ENCODE measurements around the gene CIAO3. TPM values are rescaled to one million over a fixed set of nuclear protein-coding genes. Genes with fewer than 3 reads are reported as not detected.

CIAO3 gene
- total RNA-seq, 1 experiment from 2014 or later, result 35.7 TPM

DNA sequence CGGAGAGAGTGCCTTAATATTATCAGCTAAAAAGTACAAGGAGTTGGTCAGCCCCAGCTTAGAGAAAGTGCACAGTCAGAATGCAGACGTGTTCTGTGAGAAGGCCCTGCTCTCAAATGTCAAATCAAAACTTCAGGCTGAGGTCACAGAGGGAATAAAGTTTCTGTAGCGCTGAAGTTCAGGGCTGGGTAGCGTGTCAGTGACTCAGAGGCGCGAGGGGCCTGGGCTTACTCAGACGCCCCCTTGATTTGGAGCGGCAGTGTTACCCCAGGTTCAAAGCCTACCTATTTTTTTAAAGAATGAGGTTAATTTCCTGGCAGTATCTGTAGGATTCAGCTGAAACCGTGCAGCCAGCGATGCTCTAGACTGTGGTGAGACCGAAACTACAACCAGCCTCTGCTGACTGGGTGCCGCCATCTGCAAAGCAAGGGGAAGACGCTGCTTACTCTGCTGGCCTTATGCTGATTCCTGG lies 4.8 kb downstream of the CIAO3 start:
- no peak for DNase-seq (ENCODE audit: low read depth)

DNA sequence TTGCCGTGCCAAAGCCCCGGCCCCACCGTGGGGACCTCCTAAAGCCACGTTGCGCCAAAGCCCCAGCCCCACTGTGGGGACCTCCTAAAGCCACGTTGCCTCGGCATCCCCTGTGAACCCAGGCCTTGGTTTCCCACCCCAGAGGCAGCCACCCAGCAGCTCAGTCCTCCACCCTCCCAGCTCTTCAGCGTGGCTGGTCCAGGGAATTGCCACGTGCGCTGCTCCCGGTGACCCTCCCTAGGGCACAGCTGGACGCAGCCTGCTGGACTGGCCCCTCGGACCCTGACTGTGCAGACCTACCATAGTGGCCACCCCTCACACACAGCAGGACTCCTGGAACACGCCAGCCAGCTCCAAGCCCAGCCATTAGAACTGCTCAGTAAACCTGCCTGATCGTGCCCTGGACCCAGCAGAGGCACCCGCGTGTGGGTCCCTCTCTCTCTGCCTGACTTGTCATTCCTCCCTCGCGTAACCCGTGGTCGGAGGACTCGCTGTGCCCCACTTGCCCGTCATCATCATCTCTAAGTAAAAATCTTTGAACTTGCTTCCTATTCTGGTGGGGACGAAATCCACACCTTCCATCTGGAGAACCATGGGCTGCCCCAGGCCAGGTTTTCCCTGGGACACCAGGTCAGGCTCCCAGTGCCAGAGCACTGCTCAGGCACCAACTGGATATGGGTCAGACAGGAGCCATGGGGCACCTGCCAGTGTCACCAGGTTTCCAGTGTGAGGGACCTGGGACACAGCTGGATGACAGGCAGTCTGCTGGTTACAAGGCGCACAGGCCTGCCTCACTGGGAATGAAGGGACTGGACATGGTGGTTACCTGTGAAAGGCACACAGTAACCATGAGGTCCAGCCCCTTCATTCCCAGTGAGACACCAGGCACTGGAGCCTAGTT lies 5.6 kb downstream of the CIAO3 start:
- DNase-seq (ENCODE audit: low read depth), result no peak

DNA sequence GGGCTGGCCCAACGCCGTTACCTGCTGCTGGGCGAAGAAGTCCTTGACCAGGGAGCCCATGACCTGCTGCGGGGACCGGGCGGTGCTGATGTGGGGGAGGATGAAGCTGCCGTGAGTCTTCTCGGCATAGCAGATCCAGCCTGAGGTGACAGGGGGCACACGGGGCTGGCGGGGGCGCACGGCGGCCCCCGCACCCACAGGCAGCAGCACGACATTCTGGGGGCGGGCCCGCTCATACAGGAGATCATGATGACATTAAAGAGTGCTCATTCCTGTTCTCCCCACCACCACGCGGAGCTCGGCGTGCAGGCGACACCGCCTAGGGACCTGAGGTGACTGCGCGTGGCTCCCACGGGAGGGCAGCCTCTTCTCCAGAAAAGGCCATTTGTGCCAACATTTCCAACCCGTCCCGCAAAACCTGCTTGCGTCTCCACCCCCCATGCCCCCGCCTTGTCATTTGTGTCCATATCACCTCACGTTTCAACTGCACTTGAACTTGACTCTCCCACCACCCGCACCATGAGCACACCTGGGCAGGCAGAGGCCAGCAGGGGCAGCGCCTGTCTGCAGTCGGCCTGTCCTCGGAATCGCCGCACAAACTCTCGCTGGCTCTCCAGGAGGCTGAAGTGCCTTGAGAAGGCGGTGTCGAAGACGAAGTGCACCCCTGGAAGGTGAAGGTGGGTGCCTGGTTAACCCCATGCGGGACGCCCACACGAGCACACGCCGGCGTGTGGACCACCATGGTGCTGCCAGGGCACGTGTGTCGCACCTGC lies 6.4 kb downstream of the CIAO3 start:
- DNase-seq (ENCODE audit: low read depth), result no peak

DNA sequence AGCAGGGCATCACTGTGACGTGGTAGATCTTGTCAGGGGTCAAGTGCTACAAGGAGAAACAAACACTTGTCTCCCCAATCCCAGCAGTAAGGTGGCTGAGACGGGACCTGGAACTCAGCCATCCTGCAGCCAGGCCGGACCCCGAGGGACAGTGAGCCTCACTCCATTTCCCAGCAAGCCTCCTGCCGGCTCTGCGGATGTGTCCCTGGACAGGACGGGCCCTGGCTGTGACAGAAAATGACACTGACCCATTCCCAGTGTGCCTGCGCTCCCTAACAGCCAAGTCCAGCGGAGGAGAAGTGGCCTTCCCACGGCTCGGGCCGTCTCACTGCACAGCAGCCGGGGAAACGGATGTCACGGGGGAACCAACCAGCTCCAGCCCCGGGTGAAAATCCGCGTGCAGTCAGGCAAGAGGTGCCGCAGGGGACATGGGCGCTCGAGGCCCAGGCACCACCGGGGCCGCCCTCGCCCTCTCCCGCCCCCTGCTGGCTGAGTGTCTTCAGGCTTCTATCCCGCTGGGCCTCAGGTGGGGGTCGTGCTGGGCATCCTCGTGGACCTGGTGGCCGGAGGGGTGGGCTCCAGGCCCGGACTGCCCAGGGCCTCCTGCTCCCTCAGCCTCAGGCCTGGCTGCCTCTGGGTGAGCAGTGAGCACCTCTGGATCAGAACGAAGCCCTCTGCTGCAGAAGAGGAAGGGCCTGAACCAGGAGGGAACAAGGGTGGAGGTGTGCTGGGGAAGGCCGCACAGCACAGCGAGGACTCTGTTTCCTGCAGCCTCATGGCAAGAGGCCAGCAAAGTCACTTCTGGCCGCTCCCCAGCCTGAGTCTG lies 7.2 kb downstream of the CIAO3 start:
- DNase-seq (ENCODE audit: low read depth), result no peak

DNA sequence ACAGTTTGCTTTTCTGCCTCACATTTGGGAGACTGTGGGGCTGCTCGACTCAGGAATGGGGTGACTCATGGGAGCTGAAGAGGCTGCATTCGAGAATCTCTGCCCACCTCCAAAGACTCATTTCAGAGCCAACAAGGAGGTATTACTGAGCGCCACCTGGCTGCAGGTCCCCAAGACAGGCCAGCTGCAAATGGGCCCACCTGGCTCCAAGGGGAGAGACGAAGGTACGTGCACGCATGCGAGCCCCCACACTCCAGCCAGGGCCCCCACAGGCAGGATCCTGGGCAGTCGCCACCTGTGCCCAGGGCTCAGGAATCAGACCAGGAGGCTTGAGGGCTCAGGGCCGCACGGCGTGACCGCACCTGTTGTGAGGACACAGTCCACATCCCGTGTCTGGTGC lies 7.9 kb downstream of the CIAO3 start:
- DNase-seq (ENCODE audit: low read depth), result no peak

DNA sequence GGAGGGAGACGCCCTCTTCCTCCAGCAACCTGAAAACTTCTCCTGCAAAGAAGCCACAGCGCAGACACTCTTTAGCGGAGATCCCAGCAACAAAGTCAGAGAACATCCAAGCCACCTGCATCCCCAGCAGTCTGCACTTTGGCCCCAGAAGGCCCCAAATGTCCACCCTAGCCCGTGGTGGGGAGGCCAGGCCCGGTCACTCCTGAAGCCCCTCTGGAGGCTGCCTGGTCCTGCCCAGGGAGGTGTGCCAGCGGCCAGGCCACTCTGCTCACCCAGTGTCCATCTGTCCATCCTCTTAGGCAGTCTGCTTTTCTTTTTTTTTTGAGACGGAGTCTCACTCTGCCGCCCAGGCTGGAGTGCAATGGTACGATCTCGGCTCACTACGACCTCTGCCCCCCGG lies 8.5 kb downstream of the CIAO3 start:
- no peak for DNase-seq (ENCODE audit: low read depth)

DNA sequence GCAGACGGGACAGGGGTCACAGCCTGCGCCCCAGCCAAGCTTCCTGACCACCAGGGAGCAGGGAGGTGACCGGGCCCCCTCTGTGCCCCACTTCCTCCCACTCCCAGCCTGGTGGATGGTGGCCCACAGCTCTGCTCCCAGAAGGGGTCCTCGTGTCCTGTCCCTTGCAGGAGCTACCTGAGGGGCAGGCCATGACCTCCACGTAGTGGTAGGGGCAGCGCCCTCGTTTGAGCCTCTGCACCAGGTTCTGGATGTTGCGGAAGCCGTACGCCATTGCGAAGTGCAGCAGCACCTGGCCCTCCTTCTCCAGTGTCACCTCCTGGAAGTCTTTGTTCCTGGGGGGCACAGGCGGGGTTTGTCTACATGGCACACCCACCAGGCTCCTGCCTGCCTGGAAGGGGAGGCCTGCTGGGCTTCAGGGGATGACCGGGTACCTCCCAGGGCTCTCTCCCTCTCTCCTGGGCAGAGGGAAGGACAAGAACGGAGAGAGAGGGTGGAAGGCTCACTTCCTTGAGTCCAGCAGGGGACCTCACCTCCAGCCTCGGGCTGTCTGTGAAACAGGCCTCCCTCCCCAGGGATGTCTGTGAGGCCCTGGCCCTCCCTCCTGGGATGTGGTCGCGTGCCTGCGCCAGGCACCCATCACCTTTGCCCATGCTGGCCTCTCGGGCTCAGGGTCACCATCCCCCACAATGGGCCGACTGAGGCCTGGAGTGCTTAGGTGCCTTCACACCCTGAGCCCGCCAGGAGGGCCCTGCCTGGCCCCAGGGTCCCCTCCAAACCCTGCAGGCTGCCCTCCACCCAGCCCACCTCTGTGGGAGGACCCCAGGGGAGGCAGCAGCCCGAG lies 9.9 kb downstream of the CIAO3 start:
- DNase-seq (ENCODE audit: low read depth), result no peak

DNA sequence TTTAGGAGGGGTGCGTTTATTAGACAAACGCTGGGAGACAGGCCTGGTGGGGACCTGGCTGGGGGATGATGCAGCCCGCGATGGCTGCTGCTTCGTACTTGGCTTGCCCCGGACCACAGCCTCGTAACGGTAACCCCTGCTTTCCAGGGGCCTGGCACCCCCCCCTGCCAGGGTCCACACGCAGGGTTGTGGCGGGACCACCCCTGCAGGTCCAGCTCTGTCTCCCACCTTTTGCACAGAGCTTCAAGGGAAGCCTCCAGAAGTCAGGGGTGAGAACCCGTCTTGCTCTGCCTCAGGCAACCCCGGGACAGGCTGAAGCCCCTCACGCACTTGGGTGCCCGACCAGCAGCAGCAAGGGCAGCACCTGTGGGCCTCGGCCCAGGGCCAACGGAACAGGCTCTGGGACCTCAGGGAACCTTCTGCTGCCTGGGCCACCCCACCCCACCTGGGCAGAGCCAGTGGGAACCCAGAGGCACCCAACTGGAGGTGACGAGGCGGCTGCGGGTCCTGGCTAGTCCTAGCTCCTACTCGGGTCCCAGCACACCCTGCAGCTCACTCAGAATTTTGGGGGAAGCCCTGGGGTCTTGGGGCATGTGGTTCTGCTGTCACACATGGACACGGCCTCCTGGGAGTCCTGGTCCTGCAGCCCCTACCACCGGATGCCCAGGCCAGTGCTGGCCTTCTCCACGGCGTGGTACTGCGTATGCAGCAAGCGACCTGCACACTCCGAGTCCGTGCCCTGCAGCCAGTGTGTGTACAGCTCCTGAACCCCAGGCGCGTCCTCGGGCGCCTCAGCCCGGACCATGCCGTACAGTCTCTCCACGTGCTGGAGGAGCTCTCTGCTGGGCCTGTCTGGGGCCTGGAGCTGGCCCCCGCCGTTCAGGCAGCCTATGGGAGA lies 10.8 kb downstream of the CIAO3 start:
- DNase-seq (ENCODE audit: low read depth), result no peak

DNA sequence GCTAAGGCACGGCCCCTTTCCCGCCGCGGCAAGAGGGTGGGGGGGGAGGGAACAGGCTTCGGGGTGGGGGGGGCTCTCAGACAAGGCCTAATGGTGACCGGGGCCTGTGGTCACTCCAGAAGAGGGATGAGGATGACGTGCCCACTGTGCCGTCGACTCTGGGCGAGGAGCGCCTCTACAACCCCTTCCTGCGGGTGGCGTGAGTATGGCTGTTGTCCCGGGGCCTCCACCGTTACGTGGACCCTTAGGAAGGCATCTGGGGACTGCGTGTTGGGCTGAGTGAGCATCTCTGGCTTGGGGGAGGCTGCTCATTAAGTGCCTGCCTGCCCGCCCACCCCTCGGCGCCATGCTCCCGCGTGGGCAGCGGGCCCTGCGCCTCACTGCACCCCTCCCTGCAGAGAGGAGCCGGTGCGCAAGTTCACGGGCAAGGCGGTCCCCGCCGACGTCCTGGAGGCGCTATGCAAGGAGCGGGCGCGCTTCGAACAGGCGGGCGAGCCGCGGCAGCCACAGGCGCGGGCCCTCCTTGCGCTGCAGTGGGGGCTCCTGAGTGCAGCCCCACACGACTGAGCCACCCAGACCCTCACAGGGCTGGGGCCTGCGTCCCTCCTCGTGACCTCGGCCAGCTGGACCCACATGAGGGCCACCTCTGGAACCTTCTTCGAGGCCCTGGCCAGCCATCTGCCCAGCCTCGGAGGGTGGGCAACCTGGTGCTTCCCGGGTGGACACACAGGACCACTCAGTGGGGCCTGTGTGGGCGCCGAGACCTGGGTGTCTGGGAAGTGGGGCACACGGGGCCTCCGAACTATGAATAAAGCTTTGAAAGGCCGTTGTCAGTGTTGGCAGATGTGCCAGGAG lies 11.7 kb downstream of the CIAO3 start:
- DNase-seq (ENCODE audit: low read depth), result no peak

DNA sequence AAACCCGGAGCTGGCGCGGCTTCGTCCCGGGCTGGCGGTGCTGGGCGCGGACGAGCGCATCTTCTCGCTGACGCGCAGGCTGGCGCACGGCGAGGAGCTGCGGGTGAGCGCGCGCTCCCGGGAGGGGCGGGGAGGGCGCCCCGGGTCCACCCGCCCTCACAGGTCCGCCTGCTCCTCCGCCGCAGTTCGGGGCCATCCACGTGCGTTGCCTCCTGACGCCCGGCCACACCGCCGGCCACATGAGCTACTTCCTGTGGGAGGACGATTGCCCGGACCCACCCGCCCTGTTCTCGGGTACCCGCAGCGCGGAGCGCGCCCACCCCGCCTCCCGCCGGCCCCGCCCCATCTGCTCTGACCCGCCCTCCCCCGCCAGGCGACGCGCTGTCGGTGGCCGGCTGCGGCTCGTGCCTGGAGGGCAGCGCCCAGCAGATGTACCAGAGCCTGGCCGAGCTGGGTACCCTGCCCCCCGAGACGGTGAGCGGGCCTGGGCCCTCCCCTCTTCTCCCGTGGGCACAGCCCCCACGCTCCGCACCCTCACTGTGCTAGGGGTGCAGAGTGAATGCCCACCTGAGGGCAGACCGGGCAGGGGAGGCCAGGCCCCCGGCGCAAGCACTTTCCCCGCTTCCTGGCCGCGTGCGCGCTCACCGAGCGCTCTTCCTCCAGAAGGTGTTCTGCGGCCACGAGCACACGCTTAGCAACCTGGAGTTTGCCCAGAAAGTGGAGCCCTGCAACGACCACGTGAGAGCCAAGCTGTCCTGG lies 12.5 kb downstream of the CIAO3 start:
- peak; percentile 83 for DNase-seq (ENCODE audit: low read depth)

DNA sequence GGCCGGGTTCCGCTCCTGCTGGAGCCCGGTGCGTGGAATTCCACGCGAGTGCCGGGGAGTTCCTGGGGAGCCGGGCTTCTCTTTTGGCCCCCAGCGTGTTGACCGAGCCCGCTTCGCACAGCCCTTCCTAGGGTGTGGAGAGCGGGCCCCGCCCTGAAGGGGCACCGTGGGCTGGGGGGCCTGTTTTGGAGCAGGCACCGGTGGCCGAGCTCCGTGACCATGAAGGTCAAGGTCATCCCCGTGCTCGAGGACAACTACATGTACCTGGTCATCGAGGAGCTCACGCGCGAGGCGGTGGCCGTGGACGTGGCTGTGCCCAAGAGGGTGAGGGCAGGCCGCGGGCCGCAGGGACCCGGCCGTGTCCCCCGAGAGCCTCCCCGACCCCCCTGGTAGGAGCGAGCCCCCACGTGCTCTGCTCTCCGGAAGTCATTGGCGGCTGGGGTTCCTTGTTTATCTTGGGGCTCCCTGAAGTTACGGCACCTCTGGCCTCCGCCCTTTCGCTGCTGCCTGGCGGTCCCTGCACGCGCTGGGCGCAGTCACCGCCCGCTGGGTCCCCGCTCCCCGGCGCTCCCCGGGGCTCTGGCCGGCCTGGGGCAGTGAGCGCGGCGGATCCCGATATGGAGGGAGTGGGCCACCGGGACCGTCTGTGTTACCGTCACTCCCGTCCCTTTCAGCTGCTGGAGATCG lies 13.4 kb downstream of the CIAO3 start:
- DNase-seq (ENCODE audit: low read depth), result no peak

DNA sequence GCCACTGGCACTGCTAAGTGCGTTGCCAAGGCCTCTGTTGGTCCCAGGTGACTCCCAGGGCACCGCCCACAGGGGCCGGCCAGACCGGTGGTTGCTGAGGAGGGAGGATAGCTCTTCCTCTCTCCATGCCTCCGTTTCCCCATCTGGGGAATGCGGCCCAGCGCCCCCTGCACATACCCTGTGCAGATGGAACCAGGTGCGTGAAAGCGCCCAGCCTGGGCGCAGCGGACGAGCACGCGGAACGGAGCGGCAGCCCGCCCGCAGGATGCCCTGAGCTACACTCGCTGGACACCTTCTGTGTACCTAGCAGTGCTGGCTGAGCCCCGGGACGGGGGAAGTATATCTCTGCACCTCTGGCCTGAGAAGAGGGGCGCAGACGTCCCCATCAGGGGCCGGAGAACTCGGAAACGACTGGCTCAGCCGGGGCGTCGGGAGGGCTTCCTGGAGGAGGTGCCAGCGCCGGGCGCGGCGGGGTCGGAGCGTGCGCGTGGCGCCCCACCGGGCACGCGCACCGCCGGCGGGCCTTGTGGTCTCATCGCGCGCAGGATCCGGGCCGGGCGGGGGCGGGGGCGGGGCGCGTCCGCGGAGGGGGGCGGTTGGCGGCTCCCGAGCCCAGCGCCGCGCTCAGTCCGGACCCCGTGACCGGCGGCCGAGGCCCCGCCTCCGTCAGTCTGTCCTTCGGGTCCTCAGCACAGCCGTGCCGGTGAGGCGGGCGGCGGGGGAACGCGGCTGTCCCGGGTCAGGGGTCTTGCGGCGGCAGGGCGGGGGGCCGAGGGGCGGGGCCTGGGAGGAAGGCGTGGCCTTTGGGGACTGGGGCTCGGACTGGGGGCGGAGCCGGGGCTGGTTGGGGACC lies 14.1 kb downstream of the CIAO3 start, which contains the start of the genes CCDC78 and HAGHL:
TSS of gene CCDC78 (minus strand) at position 6 of the 853 bp plus-strand sequence. CDS start 76 bp downstream, outside the sequence.
TSS of gene HAGHL (plus strand) at position 669 of the 853 bp plus-strand sequence. CDS start 404 bp downstream, outside the sequence.
- peak; percentile 54 for DNase-seq (ENCODE audit: low read depth)

DNA sequence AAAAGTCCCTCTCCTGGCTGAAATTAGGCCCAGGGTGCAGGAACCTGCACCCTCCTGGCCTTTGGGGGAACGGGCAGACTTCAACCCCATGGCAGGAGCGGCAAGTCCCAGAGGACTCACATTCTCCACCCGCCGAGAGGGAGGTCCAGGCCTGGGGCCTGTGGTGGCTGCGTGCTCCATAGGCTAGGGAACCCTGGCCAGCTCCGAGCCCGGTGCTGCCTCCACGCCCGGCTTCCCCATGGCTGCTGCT lies 14.7 kb downstream of the CIAO3 start:
- DNase-seq (ENCODE audit: low read depth), result no peak

DNA sequence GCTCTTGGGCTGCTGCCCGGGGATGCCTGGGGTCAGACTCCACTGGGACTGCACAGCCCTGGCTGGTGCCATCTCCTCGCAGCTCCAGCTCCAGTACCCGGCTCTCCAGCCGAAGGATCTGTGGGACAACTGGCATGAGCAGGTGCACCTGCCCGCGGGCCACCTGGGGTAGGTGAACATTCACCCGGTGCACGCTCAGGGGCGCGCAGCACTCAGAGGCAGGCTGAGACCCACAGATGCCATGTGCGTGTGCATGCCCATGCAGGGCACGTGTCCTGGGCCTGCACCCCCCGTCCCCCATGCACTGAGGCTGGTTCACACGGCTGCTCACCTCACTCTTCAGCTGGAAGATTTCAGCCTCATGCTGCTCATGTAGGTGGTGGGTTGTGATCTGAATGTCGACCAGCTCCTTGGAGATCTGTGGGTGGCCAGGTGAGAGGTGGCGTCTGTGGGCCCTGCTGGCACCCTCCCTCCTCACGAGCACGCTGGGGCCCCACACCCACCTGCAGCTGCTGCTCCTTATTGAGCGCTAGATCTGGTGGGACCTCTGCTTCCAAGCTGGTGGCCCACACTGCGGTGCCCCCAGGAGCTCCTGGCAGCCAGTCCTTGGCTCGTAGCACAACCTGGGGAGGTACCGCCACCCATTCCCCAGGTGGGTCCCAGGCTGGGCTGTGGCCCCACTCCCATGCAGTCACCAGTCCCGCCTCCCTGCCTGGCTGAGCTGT lies 15.2 kb downstream of the CIAO3 start:
- DNase-seq (ENCODE audit: low read depth), result no peak

DNA sequence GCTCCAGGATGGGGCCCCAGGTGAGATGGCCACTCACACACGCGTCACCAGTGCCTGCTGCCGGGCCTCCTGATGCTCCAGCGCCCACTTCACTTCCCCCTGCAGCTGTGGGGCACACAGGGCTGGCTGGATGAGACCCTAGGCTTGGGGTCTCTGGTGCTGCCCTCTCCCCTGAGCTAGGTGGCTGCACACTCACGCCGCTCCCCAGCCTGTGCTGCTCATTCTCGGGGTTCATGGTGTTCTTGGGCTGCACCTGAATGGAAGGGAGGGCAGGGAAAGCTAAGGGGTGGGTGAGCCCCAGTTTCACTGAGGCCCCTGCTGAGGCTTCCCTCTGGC lies 15.8 kb downstream of the CIAO3 start:
- no peak for DNase-seq (ENCODE audit: low read depth)
